ENCODE results near the gene ZNF689. TPM values are rescaled to one million over a fixed set of nuclear protein-coding genes. Genes with fewer than 3 reads are reported as not detected.

The ZNF689 gene
- total RNA-seq, 1 experiment from 2014 or later = 21.1 TPM

GRCh38 chr16:30652718-30653117, 42.5 kb upstream of the ZNF689 start:
- Histone ChIP-seq H2AK5ac (ENCODE audit: insufficient read length, low read length) (no peak overlapping the region), H3K4me1 (ENCODE audit: insufficient read depth, low read length) (no peaks in the 10 kb centered on the region), H3K18ac (ENCODE audit: insufficient read length, low read depth, low read length) (no peak overlapping the region), H4K5ac (ENCODE audit: insufficient read length, low read depth, low read length) (no peak overlapping the region), H2BK5ac (ENCODE audit: insufficient read length, low read length) (no peak overlapping the region), H3K27me3 (ENCODE audit: insufficient read depth, low read length) (peaks cover 7% of the 10 kb centered on the region; the same call in 1 of the 2 replicates), H3K9ac (ENCODE audit: extremely low read depth, insufficient read length, low read length) (no peak overlapping the region), H3T11ph (ENCODE audit: low read length) (no peak overlapping the region), H4K91ac (ENCODE audit: insufficient read length, low read depth, low read length) (no peak overlapping the region), H3K56ac (ENCODE audit: insufficient read length, low read depth, low read length) (no peak overlapping the region), H2BK120ac (ENCODE audit: low read depth, low read length, poor library complexity, severe bottlenecking) (no peak overlapping the region), H4K20me1 (ENCODE audit: control insufficient read depth, insufficient read depth, insufficient read length) (no peaks in the 10 kb centered on the region), H3K4me2 (ENCODE audit: insufficient read depth, insufficient read length, low read length) (no peak overlapping the region), H3K14ac (ENCODE audit: insufficient read depth, low read length) (no peak overlapping the region), H3K79me2 (ENCODE audit: insufficient read depth, low read length) (no peaks in the 10 kb centered on the region), H2BK20ac (ENCODE audit: low read depth, low read length, poor library complexity, severe bottlenecking) (no peak overlapping the region), H4K8ac (replicated peaks; ENCODE audit: insufficient read length, low read depth, low read length) (no peak overlapping the region), H2BK12ac (ENCODE audit: insufficient read length, low read depth, low read length) (no peak overlapping the region), H2AFZ (ENCODE audit: low read length) (no peak overlapping the region), H2BK15ac (ENCODE audit: low read depth, low read length) (no peak overlapping the region), H3K79me1 (ENCODE audit: insufficient read depth, low read depth, low read length, poor library complexity, severe bottlenecking) (no peaks in the 10 kb centered on the region), H3K23ac (ENCODE audit: insufficient read length, low read depth, low read length) (no peak overlapping the region), H3K23me2 (ENCODE audit: insufficient read length, low read depth, low read length, poor library complexity, severe bottlenecking) (peaks cover 6% of the 10 kb centered on the region), H3K9me3 (ENCODE audit: control insufficient read depth, low read depth, low read length) (no peaks in the 10 kb centered on the region), H3K4ac (ENCODE audit: low read depth, low read length) (no peak overlapping the region), H3K27ac (ENCODE audit: insufficient read length, low read depth, low read length) (no peak overlapping the region)
- Mint-ChIP-seq H3K27ac (no peak overlapping the region), H3K4me1 (peaks cover 13 to 18% of the 10 kb centered on the region in 2 experiments), H3K27me3 (ENCODE audit: low read depth) (peaks cover 41% of the 10 kb centered on the region), H3K36me3 (ENCODE audit: insufficient read depth in 1 of 3, low read depth in 3 of 3) (peaks cover 5 to 25% (median 16%) of the 10 kb centered on the region in 3 experiments; a peak in 6 of 7 replicates), H3K9me3 (no peaks in the 10 kb centered on the region), H3K4me3 (peak overlapping the region; percentile 61 to 81; a peak in 4 of 5 replicates)
- no CpG with 5 or more reads among the region's 18 CpGs for WGBS (ENCODE audit: extremely low coverage, insufficient read length, low lambda C conversion rate)
- TF ChIP-seq CTCF (conservative IDR thresholded peaks at IDR 0.05) = no peak
- DNase-seq = no peak

Measured in H9 (cell line).